HG03045 (cell line): Measurements from ENCODE around the gene ENO2.

ENCODE experiments used
- ATAC-seq: cut with Tn5 transposase; IDR thresholded peaks from one replicate; pipeline ENCODE4 v1.9.1; 2021; ENCODE audit warnings: mild to moderate bottlenecking, moderate library complexity; ENCODE audit not compliant: unreplicated experiment

ENO2 gene

DNA sequence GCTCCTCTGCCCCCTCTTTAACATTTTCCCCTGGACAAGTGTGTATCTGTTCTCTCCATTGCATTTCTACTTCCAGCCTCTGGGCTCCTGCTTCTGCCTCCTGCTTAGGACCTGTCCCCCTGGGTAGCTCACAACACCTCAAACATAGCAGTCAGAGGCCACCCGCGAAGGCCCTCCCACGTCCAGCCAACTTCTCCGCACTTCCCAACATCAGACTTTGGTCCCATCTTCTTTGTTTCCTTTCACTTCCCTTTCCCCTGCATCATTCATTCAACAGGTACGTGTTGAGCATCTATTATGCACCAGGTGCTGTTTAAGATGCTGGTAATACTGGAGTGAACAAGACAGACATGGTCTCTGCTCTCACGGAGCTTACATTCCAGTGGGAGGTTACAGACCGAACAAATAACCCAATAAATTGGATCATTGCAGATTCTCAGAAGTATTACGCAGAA is 32.6 kb downstream of the ENO2 start:
- ATAC-seq: no peak

GRCh38 chr12:6947615-6948014 is 33.2 kb downstream of the ENO2 start:
- ATAC-seq: no peak

- no peak for ATAC-seq
Observed at GRCh38 chr12:6948873-6949594, 34.7 kb downstream of the ENO2 start.

DNA sequence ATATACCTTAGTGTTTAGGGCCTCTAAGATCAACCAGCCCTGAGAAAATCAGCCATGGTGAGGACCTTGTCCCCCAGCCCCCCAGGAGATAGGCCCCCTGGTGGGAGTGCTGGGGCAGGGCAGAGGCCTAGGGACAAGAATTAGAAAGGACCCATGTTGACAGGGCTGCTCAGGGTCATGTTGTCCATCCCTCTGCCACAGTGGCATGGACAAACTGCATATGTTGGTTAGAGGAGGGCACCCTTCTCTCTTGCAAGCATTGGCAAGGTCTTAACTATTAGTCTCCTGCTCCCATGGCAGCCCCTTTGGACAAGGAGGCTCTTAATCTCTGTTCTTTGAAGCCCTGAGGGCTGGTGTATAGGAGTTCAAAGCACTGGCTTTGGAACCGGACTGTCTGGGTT is 36.0 kb downstream of the ENO2 start:
- no peak for ATAC-seq

DNA sequence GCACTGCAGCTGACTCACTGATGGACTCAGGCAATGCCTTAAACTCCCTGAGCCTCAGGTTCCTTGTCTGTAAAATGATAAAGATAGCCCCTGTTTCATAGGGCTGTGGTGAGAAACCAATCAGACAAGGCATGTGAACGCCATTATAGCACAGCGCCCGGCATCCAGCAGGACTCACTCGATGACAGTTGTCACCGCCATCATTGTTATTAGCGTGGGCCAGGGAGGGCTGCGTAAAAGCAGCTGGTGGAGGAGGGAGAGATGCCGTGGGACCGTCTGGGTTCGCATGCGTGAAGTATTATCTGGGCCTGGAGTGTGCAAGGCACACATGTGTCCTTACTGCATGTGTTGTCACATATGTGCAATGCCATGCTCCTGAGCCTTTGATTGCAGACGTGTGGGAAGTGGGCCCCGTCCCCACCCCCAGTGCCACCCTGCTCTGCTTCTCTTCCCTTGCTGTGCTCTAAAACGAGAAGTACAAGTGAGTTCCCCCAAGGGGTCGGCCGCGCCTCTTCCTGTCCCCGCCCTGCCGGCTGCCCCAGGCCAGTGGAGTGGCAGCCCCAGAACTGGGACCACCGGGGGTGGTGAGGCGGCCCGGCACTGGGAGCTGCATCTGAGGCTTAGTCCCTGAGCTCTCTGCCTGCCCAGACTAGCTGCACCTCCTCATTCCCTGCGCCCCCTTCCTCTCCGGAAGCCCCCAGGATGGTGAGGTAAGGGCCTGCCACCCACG is 36.6 kb downstream of the ENO2 start, which contains the start of gene PTPN6:
TSS of gene PTPN6 (plus strand) at position 546 of the 730 bp plus-strand sequence. CDS start at position 703, 157 bp downstream.
- no peak for ATAC-seq

- no peak for ATAC-seq
Observed at GRCh38 chr12:6951551-6952120, 37.3 kb downstream of the ENO2 start.

DNA sequence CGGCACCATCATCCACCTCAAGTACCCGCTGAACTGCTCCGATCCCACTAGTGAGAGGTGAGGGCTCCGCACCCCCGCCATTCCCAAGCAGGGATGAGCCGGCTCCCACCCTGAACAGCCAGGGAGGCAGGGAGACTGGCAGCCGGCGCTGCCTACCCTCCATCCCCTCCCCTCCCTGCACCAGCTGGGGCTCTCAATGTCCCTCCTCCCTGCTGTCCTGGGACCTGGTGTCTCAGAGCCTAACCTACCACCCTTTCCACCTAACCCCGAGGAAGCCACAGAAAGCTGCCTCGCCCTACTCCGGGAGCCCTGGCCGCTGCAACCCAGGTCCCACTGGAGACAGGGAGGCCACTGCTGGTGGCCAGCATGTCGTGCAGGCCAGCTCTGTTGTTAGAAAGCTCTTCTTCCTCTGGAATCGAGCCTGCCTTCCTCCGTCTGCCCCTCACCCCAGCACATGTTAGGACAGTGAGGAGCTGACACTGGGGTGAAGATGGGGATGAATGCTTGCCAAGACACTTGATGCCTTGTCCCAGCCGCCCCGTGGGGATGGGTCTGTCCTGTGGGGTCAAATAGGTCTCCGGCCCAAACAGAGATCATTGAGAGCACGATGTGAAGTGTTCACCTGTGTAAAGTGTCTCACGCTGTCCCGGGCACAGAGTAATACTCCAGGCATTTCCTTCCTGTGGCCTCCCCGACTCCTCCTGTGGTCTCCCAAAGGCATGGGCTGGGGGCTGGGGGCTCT is 37.9 kb downstream of the ENO2 start:
- no peak for ATAC-seq

GRCh38 chr12:6952863-6953441 is 38.6 kb downstream of the ENO2 start:
- ATAC-seq: no peak

- ATAC-seq: peak; percentile 55
Observed at GRCh38 chr12:6953442-6954315, 39.3 kb downstream of the ENO2 start.

DNA sequence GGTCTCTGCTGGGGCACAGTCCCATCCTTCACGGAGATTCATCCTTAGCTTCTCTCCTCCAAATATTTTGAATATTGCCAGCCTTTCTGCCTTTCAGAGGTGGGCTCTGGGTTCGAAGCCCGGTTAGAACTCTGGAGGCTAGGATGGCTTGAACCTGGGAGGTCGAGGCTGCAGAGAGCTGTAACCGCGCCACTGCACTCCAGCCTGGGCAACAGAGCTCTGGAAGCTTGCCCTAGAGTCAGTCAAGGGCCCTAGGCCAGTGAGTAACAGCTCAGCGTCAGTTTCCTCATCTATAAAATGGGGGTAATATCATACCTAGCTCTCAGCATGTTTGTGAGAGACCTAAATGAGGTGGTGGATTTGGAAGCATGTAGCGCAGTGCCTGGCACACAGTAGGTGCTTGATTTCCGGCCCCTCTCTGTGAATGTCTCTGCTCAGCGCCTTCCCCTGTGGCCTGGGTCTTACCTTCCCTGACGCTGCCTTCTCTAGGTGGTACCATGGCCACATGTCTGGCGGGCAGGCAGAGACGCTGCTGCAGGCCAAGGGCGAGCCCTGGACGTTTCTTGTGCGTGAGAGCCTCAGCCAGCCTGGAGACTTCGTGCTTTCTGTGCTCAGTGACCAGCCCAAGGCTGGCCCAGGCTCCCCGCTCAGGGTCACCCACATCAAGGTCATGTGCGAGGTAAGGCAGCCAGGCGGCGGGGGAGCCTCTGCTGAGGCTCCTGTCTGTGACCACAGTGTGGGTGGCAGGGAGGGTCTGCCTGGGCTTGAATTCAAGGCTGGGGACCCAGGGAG is 40.1 kb downstream of the ENO2 start:
- ATAC-seq: no peak

DNA sequence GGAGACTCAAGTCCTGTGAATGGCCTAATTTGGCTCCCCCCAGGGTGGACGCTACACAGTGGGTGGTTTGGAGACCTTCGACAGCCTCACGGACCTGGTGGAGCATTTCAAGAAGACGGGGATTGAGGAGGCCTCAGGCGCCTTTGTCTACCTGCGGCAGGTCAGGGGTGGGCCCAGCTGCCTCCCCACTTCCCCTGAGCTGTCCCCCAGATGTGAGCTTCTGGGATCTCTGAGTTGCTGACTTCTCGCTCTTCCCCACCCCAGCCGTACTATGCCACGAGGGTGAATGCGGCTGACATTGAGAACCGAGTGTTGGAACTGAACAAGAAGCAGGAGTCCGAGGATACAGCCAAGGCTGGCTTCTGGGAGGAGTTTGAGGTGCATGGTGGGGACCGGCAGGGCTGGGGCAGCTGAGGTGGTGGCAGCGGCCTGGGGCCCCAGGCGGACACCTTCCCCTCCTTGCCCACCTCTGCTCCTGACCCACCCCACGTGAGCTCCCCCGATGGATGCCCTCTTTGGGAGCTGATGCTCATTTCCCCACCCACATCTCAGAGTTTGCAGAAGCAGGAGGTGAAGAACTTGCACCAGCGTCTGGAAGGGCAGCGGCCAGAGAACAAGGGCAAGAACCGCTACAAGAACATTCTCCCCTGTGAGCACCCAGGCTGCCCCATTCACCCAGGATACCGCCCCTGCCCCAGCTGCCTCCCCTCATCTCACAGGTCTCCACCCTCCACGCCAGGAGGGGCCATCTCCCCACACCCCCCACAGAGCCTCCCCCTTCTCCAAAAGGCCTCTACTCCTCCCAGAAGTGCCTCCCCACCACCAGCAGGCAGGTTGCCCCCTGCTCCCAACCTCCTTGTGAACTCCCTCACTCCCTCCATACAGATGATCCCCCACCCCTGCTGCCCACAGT is 41.0 kb downstream of the ENO2 start:
- no peak for ATAC-seq

GRCh38 chr12:6956021-6956727 is 41.8 kb downstream of the ENO2 start:
- no peak for ATAC-seq

GRCh38 chr12:6957151-6957701 is 42.8 kb downstream of the ENO2 start:
- ATAC-seq: no peak

DNA sequence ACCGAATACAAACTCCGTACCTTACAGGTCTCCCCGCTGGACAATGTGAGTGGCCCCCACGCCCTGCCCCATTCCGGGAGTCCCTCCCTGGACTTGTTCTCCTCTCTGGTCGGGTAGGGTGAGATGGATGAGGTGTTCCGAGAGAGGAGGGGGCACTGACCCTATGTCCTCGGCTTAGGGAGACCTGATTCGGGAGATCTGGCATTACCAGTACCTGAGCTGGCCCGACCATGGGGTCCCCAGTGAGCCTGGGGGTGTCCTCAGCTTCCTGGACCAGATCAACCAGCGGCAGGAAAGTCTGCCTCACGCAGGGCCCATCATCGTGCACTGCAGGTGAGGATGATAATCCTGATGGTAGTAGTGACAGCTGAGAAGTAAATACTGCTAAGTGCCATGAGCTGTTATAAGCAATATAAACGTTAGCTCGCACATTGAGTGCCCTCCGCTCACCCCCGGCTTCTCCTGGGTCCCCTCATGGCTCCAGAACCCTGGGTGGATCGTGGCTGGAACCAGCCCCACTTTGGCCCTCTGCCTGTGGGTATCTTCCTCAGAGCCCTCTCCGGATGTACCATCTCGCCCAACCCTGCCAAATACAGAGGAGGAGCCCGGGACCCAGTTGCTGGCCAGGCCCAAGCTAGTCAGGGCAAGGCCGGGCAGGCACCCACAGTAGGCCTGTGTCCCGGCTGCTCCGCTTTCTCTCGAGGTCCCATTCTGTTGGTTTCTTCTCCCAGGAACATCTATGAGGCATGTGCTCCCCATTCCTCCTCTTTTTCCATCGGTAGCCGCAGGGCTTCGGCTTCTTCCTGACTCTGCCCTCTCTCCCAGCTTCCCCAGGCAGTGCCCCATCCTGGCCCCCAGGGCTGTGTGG is 43.6 kb downstream of the ENO2 start:
- ATAC-seq: no peak

- no peak for ATAC-seq
Observed at GRCh38 chr12:6958609-6959057, 44.3 kb downstream of the ENO2 start.
